T-helper 22 cell (primary cell): ENCODE data around the gene TEX10.

Experiments
- DNase-seq: peaks from one replicate; pipeline ENCODE4 v3.0.0-alpha.2; 2020; ENCODE audit warnings: low read depth

TEX10 gene

DNA sequence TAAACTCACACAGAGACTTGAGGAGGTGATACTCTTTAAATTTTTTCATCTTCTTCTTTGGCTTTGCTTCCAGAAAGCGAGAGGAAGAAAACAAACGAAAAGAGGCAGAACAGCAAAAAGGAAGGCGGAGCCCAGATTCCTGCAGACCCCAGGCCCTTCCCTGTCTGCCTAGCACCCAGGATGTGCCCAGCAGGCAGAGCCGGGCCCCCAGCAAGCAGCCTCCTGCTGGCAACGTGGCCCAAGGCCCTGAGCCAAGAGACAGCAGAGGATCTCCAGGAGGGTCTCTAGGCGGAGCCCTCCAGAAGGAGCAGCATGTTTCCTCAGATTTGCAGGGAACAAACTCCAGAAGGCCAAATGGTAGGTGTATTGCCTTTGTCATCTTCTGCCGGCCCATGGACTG, 68.5 kb downstream of the TEX10 start:
- no peak for DNase-seq

GRCh38 chr9:100282388-100282719, 70.4 kb downstream of the TEX10 start:
- no peak for DNase-seq

- no peak for DNase-seq
These were observed 70.9 kb downstream of the TEX10 start for GRCh38 chr9:100281676-100282387.

GRCh38 chr9:100281066-100281465, 71.7 kb downstream of the TEX10 start:
- no peak for DNase-seq

- no peak for DNase-seq
These were observed 75.4 kb downstream of the TEX10 start for GRCh38 chr9:100277166-100277979.

- no peak for DNase-seq
These were observed 83.1 kb downstream of the TEX10 start for GRCh38 chr9:100269656-100270055.

GRCh38 chr9:100268271-100268670, 84.5 kb downstream of the TEX10 start:
- DNase-seq = no peak

DNA sequence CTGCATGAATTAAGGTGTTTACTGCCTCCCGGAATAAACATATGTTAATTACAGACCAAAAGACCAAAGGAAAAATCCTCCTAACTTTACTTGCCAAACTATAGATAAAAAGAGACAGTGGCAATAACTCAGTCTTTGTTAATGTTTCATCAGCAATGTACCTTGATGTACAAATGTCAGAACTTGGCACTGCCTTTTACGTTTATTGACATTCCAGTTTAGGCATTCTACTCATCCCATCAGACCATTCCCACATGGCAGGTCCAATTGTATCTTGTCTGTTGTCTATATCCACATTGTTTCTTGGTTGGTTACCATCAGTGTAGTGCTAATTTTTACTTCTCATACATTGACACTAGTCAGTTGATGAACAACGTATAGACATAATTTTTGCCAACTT, 85.5 kb downstream of the TEX10 start:
- DNase-seq = no peak
